ENCODE results near the gene NOL6. TPM values are rescaled to one million over a fixed set of nuclear protein-coding genes. Genes with fewer than 3 reads are reported as not detected.
A peak's percentile ranks its signal among the peaks of the same experiment; 100 is the strongest.

NOL6 gene
- total RNA-seq, 1 experiment from 2014 or later, result 33.8 TPM

DNA sequence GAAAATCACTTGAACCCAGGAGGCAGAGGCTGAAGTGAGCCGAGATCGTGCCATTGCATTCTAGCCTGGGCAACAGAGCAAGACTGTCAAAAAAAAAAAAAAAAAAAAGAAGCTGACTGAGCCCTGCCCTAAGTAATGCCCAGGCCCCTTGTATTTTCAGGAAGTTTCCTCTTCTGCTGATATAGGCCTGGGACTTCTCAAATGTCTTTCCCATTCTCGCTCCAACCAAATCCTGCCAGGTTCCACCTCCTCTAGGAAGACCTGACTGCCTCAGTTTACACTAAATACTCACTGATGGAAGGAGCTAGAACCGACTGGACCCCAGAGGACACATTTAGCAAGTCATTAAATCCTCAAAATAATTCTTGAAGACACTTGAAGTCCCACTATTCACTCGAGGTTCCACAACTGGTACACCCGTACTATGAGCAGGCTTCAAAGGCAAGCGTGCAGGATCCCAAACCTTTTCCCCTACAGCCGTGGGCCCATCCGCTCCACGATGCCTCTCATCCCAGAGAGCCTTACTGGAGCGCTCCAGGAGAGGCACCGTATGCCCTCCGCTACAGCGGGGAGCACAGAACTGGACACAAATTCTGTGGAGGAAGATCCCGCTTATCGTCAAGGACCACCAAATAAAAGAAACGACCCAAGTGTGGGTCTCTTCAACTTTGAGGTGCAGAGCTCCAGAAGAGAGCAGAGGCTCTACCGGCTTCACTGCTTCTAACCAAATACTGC, 676 bp downstream of the NOL6 start:
- DNase-seq (ENCODE audit: low spot score), result no peak
- in situ Hi-C loops (cut with HindIII; ENCODE audit: low sequenced_read_pairs), result no loop called here

- DNase-seq (ENCODE audit: low spot score), result no peak
- in situ Hi-C loops (cut with HindIII; ENCODE audit: low sequenced_read_pairs), result no loop called here
Measured at GRCh38 chr9:33472171-33472880, 1.4 kb downstream of the NOL6 start.

- in situ Hi-C loops (cut with HindIII; ENCODE audit: low sequenced_read_pairs), result no loop called here
Measured at GRCh38 chr9:33471361-33471760, 2.4 kb downstream of the NOL6 start.

GRCh38 chr9:33469891-33470290, 3.8 kb downstream of the NOL6 start:
- in situ Hi-C loops (cut with HindIII; ENCODE audit: low sequenced_read_pairs), result no loop called here
- no peak for DNase-seq (ENCODE audit: low spot score)

More at GRCh38 chr9:33471361-33471760, 2.4 kb downstream of the NOL6 start:
- no peak for DNase-seq (ENCODE audit: low spot score)

- in situ Hi-C loops (cut with HindIII; ENCODE audit: low sequenced_read_pairs), result no loop called here
- DNase-seq (ENCODE audit: low spot score), result no peak
Measured at GRCh38 chr9:33468797-33469621, 4.7 kb downstream of the NOL6 start.

DNA sequence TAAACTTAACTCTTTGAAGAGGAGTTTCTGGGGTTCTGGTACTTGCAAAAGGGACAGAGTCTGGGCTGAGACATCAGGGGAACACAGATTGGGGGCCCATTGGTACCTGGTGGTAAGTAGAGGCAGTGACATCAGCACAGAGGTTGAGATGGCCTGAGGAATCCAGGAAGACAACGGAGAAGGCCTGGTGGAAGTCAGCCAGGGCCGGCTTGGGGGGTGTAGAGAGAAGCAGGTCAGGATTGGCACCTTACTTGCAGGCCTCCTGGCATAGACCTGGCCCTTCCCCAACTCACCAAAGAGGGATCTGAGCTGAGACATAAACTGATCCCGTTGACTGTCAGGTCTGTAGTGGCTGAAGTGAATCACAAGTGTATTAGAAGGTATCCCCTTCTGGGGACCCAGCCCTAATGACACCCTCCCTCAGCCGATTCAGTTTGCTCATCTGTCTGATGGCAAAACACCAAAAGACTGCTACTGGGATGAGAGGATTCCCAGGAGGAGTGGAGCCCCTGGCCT, 5.5 kb downstream of the NOL6 start:
- no peak for DNase-seq (ENCODE audit: low spot score)
- in situ Hi-C loops (cut with HindIII; ENCODE audit: low sequenced_read_pairs), result no loop called here

- in situ Hi-C loops (cut with HindIII; ENCODE audit: low sequenced_read_pairs), result no loop called here
- no peak for DNase-seq (ENCODE audit: low spot score)
Measured at GRCh38 chr9:33467526-33467925, 6.2 kb downstream of the NOL6 start.

GRCh38 chr9:33466565-33467495, 6.9 kb downstream of the NOL6 start:
- in situ Hi-C loops (cut with HindIII; ENCODE audit: low sequenced_read_pairs), result no loop called here
- peak; percentile 57 for DNase-seq (ENCODE audit: low spot score)

DNA sequence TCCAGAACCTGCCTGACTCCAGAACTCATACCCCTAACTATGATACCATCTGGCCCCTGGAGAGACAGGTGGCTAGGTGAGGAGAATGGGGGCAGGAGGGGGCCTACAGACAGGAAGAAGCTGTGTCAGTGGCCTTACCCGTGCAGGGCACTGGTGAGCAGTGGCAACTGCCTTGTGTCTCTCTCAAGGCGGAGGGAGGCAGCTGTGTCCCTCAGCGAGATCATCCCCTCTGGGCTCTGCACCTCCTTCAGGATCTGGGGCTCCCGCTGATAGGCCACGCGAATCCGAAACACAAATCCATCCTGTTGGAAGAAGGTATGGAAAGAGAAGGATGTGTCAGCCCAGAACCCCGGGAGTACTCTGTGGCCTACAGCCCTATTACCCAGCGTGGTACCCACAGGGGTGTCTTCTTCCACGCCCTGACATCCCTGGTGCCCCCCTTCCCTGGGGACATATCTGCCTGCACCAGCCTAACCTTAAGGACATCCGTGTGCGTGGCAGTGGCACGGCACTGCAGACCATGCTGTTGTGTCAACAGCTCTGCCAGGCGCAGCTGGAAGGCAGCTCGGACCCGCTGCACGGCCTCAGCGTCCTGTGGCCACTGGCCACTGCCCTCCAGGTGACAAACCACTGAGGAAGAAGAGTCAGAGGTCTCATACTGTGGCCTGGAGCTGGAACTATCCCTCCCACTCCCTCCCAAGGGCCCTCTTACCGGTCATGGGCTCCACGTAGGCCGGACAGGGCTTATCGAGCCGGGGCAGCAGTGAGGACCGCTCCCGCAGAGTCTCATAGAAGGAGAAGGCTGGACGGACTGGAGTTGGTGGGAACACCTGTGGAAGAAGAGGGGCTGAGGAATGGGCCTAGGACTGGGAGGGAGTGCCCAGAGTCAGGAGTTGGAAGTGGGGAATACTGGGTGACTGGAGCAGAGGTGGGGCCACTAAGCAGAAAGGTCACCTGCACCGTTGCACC, 7.8 kb downstream of the NOL6 start:
- in situ Hi-C loops (cut with HindIII; ENCODE audit: low sequenced_read_pairs), result no loop called here
- no peak for DNase-seq (ENCODE audit: low spot score)

DNA sequence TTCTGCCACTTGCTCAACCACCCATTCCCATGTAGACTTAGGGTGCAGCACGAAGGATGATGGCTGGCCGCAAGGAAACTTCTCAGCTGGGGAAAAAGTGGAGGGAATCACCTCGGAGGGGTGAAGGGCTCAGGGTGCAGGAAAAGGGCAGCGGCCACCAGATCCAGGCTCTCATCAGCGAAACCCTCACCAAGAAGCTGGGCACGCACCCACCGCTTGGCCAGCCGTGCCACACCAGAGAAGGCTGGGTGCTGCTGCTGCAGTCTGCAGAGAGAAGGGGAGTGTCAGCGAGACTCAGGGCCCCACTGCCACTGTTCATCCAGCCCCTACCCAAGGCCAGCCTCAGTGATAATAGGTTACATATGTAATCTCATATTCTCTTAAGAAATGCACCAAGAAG, 8.6 kb downstream of the NOL6 start:
- in situ Hi-C loops (cut with HindIII; ENCODE audit: low sequenced_read_pairs), result no loop called here
- DNase-seq (ENCODE audit: low spot score), result no peak

- DNase-seq (ENCODE audit: low spot score), result no peak
- in situ Hi-C loops (cut with HindIII; ENCODE audit: low sequenced_read_pairs), result no loop called here
Measured at GRCh38 chr9:33464045-33464636, 9.6 kb downstream of the NOL6 start.

DNA sequence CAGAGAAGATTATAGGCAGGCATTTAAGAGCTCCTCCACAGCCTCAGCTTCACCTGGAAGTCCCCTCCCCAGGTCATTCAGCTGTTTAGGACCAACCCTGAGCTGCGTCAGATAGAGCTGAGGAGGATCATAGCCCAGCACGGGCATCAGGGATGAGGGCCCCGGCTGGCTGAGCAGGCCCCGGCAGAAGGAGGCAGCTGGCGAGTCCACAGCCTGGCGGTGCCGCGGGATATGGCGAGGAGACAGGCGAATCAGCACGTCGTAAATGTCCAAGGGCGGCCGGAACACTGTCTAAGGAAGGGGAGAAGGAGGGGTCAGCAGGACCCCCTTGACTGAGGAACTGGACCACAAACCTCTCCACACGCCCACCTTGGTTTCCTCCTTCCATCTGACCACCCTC, 10.6 kb downstream of the NOL6 start:
- no peak for DNase-seq (ENCODE audit: low spot score)
- in situ Hi-C loops (cut with HindIII; ENCODE audit: low sequenced_read_pairs), result no loop called here

DNA sequence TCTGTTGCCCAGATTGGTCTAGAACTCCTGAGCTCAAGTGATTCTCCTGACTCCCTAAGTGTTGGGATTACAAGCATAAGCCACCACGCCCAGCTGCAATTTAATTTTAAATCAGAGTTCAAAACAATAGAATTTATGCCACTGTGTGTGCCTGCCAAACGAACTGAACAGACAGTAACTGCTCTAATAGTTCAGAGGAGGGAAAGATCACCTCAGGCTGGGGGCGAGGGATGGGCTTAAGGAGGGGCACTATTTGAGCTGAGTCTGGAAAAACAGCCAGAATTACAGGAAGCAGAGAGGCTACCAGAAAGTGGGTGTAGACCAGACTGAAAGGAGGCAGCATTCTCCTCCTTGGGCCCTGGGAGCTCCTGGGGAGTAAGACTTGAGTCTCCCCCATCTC, 12.2 kb downstream of the NOL6 start:
- in situ Hi-C loops (cut with HindIII; ENCODE audit: low sequenced_read_pairs), result no loop called here
- DNase-seq (ENCODE audit: low spot score), result no peak

DNA sequence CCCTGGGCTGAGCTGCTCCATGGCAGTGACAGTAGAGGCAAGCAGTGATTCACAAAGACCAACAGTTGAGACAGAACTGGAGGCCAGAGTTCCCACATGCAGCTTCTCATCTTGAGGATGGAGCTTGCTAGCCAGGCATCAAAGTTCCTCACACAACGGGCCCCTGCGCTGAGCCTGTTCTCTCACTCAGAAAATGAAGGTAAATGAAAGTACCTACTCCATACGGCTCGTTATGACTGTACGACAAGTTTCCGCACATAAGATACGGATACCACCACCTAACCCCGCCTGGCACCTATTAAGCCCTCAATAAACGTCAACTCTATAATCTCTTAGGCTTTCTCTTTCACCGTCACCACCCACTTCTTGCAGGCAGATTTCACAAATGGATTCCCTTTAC, 12.9 kb downstream of the NOL6 start:
- DNase-seq (ENCODE audit: low spot score), result no peak
- in situ Hi-C loops (cut with HindIII; ENCODE audit: low sequenced_read_pairs), result no loop called here

- in situ Hi-C loops (cut with HindIII; ENCODE audit: low sequenced_read_pairs), result no loop called here
- DNase-seq (ENCODE audit: low spot score), result no peak
Measured at GRCh38 chr9:33459115-33459514, 14.6 kb downstream of the NOL6 start.

DNA sequence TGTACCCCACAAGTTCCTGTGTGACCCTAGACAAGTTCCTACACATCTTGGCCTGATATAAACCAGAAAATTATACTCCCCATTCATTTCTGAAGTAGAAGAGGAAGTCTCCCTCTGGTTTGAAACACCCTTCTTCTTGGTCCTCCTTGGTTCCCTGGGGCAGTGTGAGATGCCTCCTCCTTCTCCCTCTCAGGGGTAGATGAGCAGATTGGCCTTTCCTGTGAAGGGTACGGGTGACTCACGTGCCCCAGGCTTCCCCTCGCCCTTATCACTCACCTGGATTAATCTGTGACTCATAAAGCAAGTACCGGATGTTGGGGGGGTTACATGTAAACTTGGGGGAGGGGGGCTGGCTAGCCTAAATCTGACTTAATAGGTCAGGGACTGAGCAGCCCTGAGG, 15.3 kb downstream of the NOL6 start:
- in situ Hi-C loops (cut with HindIII; ENCODE audit: low sequenced_read_pairs), result no loop called here
- no peak for DNase-seq (ENCODE audit: low spot score)

DNA sequence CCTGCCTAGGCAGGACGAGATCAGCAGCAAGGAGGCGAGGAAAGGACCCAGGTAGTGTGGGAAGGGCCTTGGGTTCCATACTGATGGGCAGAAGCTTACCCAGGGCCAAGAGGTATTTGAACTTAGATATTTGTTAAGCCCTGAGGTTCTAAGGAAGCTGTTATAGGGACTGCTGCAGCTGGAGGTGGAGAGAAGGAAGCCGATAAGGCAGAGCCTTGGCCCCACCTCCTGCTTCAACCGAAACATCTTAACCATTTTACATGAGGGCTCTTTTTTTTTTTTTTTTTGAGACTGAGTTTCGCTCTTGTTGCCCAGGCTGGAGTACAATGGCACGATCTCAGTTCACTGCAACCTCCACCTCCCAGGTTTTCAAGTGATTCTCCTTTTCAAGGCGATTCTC, 17.8 kb downstream of the NOL6 start:
- in situ Hi-C loops (cut with HindIII; ENCODE audit: low sequenced_read_pairs), result no loop called here
- no peak for DNase-seq (ENCODE audit: low spot score)
